ENCODE data around the gene NAA10.

The NAA10 gene

DNA sequence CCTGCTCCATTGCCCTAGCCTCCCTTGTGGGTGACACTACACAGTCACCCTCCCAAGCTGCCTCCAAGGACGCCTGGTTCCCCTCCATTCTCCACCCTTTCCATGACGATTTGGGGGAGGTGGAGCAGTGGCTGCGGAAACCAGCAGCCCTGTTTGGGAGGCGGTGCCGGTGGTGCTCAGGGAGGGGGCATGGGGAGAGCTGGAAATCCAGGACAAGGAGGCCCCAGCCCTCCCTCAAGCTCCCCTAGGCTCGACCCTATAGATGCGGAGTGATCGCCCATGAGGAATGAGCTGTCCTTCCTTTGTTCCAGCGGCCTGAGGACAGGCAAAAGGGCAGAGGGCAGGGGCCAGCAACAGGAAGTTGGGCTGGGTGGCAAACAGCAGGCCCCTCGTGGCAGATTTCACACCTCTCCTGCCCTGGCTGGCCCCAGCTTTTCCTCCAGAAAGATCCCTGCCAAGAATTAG lies 13.2 kb upstream of the NAA10 start:
- DNase-seq = no peak

DNA sequence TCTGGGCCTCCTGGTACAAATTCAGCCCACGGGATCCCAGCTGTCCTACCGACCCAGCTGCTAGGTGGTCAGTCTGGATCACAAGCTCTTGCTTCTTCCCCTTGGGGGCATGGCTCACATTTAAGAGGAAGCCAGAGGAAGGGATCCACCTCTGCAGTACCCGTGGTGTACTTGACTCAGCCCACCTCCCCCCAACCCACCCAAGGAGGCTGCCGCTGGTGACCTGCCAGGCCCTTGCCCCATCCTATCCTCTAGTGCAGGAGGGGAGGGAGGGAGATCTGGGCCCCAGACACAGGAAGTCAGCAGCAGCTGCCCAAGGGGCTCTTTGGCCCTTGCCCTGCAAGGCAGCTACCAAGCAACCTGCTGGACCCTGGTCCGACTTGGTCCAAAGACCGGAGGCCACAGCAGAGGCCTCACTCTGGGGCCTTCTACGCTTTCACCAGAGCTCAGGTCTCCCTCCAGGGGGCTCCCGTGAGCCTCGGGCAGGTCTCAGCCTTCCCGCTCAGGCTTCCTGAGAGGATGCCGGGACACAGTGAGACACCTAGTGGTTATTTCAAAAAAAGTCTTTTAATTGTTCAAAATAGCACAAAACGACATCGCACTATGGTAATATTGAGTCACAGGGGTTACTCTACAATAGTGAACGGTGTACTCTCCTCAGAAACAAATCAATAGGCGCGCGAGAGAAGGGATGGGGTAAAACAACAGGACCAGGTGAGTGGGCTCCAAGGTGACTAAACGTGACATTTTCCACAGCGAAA lies 12.4 kb upstream of the NAA10 start:
- DNase-seq = peak; percentile 69

DNA sequence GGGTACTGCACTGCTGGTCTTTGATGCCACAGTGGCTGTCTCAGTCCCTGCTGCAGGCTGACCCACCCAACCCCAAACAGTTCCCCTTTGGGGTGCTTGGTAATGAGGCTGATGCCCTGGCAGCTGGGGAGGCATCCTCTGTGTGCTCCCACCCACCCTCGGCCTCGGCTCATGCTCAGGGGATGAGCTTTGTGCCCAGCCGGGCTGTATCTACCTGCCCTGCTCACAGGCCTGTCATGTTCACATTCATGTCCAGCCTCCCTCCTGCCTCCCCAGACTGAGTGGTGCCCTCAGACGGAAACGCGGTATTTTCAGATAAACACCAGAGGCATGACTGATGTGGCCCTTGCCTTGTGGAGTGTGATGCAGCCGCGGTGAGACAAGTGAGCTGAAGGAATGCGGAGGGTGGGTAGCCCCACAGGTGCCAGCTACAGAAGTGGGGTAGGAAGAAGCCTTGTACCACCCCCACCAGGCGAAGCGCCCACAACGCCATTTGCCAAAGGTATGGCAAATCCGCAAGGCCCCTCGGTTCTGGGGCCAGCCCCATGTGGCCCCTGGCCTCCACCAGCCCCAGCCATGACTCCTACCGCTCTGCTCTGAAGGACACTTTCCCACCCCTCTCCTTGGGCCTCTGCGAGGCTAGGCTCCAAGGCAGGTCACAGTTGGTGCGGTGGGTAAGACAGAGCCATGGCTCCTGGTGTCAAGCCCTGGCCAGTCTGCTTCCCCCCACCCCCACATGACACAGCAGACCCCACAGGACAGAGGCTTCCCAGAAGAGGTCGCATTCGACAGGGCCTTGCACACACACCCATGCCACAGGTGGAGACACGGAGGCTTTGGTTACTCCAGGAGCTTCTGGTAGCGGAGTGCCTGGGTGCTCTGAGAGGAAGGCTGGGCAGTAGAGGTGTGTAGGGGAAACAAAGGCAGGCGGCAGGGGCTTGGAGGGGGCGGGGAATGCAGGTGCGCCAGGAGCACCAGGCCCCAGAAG lies 11.4 kb upstream of the NAA10 start:
- DNase-seq = no peak

DNA sequence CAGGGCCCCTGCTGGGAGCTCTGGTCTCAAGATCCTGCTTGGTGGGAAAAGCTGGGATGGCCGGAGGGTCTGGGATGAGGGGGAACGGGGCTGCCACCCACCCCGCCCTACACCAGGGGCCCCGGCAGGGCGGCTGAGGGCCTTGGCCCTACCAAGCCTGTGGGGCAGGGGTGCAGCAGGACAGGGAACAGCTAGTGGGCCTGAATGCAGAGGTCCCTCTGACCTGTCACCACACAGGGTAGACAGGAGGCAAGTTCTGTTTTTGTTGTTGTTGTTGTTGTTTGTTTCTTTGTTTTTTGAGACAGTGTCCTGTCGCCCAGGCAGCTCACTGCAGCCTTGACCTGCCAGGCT lies 9.9 kb upstream of the NAA10 start:
- DNase-seq = no peak

DNA sequence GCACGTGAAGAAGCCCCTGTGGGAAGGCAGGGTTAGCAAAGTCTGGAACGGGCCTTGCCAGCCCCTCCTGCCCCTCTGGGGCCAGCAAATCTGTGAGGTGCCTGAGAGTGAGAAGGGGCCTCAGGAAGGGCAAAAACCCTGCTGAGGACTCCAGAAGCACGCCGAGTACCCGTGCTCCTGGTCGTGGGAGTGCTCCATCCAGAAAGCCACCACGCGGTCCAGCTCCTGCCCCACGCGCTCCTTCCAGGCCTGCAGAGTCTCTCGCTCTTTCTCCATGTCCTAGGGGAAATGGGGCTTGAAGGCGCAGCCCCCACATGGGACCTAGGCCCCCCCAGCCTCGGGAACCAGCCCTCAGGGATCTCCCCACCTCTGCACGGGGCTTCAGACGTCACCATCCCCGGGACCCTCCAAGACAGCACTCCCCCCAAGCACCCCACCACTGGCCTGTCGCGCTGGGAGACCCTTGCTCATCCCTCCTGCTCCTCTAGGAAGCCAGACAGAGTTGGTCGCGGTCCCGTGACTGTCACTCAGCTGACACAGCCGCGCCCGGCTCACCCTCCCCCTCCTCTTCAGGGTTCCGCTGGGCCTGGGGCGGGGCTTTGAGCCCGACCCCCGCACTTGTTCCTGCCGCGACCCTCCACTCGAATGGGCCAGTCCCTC lies 9.4 kb upstream of the NAA10 start, which contains the start of gene RENBP:
Gene RENBP, minus strand, starts transcription at position 504 of the 660 bp plus-strand sequence. Its CDS starts 33 bp downstream, at position 471.
- DNase-seq = peak; percentile 5

DNA sequence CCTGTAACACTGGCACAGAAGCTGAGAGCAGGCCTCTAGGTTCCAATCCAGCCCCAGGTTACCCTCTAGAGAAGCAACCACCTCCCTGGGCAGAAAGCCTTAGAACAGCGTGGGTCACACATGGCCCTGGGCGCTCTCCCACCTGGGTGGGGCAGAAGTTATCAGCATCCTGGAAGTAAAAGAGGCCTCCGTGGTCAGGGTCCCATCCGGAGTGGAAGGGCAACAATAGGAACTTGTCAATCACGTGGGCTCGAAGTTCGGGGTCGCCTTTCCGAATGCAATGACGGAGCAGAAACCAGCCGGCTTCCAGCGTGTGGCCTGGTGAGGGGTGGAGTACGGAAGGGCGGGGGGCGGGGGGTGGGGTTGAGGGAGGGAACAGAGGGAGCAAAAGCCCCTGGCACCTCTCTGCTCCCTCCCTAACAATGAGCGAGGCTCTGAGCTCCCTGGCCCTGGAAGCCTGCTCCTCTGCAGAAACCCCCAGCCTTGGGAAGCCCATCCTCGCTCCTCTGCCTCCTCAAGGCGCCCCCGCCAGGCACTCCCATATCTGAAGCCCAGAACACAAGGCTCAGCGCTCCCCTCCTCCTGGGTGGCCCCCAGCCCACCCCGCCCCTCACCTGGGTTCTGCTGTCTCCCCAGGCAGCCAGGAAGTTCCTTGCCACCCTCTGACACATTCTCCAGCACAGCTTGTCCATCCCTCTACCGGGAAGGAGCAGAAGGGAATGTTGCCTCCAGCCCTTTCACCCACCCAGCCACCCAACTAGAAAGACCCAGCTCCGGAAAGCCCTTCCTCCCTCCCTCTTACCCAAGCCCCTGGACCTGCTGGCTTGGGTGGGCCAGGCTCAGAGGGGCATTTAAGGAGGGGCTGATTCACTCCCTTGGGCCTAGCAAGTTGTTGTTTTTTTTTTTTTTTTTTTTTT lies 6.8 kb upstream of the NAA10 start:
- DNase-seq = no peak

DNA sequence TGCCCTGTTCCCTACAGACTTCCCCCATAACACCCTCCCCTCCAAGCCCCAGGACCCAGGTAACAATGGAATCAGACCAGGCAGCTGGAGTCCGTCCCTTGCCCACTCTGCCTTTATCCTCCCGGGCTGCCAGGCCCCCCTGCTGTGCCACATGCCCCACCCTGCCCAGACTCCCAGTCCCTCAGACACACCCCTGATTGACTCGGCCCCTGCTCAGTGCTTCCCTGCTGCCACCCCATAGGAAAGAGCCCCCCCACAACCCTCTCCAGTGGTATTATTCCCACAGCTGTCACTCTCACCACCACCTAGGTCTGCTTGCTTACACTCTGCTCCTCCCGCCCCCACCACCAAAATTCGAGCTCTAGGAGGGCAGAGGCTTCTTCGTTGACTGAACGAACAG lies 4.7 kb upstream of the NAA10 start:
- no peak for DNase-seq

DNA sequence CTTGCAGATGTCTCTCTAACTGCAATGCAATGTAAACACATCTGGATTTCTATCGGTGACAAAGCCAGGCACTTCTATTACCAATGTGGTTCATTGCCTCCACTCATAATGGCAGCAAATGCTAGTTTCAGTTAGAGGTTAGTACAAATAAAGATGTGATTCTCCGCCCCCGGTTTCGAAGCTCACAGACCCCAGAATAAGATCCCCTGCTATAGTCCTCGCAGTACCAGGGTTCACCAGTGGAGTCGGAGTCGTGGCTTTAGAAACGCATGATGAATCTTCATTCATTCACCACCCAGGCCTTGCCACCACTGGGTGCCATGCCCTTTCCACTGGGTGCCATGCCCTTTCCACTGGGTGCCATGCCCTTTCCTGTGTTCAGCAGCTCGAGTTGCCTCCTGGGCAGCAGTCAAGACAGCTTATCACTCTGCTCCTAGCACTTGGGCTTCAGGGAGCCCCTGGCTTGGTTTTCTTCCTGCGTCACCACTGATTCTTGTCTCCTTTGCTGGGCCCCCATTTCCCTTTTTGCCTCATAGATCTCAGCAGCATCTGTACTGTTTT lies 3.5 kb upstream of the NAA10 start:
- no peak for DNase-seq

DNA sequence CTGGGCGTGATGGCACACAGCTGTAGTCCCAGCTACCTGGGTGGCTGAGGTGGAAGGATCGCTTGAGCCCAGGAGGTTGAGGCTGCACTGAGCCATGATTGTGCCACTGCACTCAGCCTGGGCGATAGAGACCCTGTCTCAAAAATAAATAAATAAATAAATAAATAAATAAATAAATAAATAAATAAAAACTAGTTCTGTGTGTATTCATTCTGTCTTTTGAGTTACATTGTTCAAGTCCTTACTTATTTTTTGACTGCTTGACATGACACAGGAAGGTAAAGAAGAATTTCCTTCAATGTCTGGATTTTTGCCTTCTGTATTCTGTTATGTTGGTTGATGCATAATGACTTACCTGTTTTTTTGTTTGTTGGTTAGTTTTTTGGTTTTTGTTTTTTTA lies 2.2 kb upstream of the NAA10 start:
- DNase-seq = no peak

DNA sequence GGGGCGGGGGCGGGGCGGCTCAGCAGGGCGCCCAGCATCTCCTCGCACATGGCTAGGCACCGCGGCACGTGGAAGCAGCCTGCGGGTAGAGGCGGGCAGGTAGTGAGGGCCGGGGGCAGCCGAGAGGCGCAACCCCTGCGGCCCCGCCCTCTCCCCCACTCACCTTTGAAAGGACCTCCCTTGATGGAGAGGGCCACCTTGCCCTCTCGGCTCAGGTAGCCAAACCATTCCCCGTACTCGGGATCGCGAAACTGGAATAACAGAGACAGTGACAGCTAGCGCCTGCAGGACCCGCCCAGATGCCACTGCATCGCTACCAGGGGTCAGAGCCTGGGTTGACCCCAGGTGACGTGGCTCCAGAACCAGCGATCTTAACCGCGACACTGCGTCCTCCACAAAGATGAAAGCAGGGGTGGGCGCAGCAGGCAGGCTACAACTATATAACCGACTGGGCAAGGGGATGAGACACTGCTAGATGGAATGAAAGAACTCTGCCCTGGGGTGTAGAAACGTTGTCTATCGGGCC lies 552 bp upstream of the NAA10 start:
- DNase-seq = no peak

DNA sequence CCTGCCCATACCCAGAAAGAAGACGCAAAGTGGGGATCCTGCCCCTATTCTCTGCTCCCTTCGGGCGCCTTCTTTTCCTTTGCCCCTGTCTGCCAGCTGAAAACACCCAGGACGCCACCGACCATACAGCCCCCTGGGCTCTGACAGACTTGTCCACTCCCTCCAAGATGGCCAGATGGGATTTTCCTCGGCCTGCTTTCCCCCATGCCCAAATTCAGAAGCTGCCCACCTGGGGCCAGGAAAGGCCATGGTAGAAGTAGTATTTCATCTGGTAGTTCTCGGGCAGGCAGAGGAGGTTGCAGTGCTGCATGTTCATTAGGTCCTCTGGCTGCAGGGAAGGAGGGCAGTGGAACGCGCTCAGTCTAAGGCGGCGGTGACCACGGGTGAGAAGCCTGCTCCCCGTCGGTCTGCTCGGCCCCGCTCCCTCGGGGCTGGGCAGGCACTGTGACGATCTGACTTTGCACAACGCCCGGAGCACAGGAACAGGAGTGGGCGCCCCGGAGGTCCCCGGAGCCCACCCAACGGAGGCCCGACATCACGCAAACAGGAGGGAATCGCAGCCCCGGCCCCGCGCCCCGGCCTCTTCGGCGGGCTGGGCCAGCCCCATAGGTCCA lies 582 bp downstream of the NAA10 start:
- no peak for DNase-seq

DNA sequence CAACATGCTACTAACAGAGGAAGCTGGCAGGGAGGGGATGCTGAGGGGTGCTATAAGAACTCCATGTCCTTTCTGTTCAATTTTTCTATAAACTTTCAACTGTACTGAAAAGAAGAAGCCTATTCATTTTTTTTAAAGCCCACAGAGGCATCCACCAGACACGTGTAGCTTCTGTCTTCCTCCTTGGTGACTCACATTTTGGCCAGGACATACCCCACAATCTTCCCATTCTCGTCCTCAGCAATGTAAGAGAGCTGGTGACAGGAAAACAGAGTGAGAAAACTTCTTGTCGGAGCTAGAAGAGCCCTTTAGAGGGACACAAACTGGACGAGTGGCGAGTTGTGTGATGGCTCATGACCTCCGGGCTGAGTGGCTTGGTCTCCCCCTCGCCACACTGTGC lies 1.1 kb downstream of the NAA10 start:
- peak; percentile 27 for DNase-seq

DNA sequence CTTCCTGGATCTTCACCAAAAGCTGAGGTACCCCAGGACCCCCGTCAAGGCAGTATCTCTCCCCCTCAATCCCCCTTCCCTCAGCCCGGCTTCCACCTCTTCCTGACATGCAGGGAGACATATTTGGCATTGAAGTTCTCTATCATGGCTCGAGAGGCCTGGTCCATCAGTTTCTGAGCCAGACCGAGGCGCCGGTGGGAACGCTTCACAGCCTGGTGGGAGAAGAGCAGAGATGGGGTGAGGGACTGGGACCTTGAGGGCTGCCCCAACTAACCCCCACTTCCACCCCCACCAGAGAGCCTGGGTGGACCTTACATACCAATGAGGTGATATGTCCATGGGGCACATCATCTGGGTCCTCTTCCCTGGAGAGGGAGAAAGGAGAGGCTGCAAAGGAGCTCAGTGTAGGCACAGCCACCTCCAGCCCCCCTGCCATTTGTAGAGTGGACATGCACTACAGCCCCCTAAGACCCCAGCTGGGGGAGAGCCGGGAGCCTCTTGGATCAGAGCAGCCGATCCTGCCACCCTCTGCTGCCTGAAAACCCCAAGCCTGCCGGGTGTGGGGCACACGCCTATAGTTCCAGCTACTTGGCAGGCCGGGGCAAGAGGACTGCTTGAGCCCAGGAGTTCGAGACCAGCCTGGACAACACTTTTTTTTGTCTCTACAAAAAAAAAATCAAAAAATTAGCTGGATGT lies 2.5 kb downstream of the NAA10 start:
- DNase-seq = no peak

DNA sequence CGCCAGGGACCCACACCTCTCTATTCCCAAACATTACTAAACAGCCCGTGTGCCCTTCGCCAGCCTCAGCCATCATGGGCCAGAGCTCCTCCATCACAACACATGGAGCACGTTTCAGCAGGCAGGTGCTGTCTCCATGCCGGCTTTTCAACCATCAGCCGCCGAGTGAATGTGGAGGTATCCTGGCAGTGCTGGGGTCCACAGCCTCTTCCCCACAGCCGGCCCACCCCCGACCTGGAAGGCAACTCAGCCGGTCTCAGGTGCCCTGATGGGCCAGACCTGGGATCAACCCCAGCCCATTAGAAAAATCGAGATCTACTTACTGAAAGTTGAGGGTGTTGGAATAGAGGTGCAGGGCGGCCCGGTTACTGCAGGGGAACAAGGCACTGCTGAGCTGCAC lies 3.1 kb downstream of the NAA10 start:
- DNase-seq = no peak

DNA sequence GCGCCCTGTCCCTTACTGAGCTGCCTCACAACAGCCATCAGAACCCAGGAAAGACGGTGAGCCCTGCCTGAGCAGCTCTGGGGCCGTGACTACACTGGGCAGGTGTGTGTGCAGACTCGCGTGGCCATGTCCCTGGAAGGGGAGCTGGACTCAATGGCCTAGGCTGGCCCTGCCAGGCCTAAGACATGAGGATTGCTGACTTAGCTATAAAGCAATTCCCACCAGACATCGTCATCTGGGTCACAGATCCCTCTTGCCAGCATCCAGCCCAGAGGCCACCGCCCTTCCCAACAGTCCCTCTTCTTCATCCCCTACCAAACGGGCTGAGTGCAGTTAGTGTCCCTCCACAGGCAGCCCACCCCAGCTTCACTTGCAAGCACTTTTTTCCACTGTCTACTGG lies 3.7 kb downstream of the NAA10 start:
- DNase-seq = no peak

DNA sequence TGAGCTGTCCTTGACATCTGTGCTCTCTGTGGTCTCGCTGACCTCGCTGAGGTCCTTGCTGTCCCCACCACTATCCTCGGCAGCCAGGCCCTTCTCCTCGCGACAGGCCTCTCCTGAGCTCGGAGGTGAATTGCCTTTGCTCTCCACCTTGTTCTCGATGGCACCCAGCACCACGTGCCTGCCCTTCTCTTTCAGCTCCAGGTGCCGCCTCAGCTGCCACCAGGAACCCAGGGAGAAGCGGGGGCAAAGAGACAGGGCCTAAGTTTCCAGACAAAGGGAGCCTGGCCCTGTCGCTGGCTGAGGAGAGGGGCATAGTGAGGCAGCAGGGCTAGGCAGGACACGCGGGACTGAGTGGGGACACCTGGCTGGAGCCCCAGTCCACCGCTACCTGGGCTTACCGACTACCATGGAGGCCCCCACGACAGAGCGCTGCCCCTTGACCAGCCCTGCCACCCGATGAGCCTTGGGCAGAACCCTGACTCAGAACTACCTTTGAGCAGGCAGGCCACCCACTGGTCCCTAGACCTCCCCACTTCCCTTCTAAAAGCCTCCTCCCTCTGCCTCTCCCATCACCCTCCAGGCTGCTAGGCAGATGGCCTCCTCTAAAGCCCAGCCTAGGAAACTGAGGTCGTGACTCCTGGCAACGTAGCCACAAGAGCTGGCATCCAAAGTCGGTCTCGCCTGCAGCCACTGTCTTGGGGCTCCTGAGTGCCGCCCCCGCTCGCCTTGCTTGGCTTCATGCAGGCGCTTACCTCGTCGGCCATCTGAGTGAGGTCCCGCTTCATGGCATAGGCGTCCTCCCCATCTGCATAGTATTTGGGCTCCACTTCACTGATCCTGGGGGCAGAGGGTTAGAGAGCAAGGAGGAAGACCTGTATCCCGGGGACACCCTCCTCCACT lies 4.6 kb downstream of the NAA10 start:
- DNase-seq = no peak

DNA sequence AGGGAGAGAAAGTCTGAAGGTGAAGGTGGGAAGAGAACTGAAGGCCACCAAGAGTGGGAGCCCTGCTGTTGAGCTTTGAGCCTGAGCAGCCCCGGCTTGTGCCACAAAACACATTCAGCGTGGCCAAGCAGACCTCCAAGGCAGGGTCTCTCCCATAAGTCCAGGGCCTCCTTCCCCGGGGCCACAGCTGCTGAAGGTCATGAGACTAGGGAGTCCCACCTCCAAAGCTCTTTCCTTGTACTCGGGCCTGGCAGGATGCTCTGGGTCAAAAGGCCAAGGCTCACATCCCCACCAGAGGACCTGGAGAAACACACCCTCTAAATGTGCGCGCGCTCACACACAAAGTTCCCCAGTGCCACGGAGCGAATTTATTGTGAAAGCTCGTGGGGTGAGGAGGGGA lies 5.3 kb downstream of the NAA10 start:
- DNase-seq = peak; percentile 16

DNA sequence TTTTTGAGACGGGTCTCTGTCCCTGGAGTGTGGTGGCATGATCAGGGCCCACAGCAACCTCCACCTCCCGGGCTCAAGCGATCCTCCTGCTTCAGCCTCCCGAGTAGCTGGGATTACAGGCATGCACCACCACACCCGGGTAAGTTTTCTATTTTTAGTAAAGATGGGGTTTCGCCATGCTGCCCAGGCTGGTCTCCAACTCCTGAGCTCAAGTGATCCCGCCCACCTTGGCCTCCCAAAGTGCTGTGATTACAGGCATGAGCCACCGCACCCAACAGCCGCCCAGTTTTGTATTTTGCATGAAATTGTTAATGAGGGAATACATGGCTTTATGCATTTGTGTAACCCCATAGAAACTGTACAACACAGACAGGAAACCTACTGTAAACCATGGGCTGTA lies 6.0 kb downstream of the NAA10 start:
- peak; percentile 19 for DNase-seq
